ENCODE data around the gene PROCR. TPM values are rescaled to one million over a fixed set of nuclear protein-coding genes. Genes with fewer than 3 reads are reported as not detected.
A peak's percentile ranks its signal among the peaks of the same experiment; 100 is the strongest.
"Not testable (repeated sequence)": the region's sequence is repeated elsewhere in the genome, so short reads cannot be mapped to it uniquely, and the experiment has no call there.

PROCR gene
- total RNA-seq, 1 donor from 2014 or later = 9.8 TPM

DNA sequence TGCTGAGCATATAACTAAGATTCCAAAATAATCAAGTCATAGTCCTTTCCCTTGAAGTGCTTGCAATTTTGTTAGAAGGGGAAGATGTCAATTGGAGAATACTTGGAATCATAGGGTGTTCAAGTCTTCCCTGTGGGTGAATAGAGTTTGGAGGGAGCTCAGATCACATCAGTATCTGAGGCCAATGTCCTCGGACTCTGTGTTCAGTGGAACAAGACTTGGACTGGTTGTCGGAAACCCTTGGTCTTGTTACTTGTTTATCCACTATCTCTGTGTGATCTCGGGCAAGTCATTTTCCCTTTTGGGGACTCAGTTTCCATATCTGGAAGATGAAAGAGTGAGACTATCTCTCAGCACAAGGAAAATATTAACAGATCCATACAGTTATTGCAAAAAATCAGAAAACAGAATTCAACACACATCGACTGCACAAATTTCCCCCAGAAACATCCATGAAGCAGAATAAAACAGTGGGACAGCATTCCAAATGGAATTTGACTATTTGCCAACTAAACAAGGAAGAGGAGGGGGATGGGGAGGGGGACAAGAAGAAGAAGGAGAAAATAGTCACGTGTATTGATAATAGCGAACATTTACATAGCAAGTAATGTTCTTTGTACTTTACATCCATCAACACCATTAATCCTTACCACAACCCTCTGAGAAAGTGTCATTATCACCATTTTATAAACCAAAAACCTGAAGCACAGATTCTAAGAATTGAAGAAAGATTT lies 20.9 kb upstream of the PROCR start:
- intact Hi-C loops (cut with micrococcal nuclease) = no loop called here

DNA sequence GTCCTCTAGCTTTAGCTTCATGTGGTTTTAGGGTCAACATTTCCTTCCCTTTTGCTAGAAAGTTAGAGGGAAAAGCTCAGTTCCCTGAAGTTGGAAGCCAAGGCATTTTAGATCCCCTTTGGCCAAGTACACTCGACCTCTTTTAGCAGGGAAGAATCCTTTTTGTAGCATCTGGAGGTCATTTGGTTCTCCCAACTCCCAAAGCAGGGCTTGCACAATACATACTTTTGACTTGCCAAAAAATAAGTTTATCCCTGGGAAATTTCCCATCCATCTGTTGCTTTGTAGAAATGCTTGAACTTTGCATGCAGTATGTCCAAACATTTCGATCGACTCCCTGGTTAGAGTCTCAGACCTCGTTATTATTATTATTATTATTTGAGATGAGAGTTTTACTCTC lies 20.1 kb upstream of the PROCR start:
- Histone ChIP-seq H3K27ac (replicated peaks) (peak overlapping the region; percentile 77), H3K36me3 (no peaks in the 10 kb centered on the region), H3K9me3 (replicated peaks) (no peaks in the 10 kb centered on the region), H3K4me1 (peaks cover 29% of the 10 kb centered on the region), H3K27me3 (ENCODE audit: low read depth) (no peaks in the 10 kb centered on the region), H3K4me3 (no peak overlapping the region)
- intact Hi-C loops (cut with micrococcal nuclease) = no loop called here
- TF ChIP-seq, protein P1, sequence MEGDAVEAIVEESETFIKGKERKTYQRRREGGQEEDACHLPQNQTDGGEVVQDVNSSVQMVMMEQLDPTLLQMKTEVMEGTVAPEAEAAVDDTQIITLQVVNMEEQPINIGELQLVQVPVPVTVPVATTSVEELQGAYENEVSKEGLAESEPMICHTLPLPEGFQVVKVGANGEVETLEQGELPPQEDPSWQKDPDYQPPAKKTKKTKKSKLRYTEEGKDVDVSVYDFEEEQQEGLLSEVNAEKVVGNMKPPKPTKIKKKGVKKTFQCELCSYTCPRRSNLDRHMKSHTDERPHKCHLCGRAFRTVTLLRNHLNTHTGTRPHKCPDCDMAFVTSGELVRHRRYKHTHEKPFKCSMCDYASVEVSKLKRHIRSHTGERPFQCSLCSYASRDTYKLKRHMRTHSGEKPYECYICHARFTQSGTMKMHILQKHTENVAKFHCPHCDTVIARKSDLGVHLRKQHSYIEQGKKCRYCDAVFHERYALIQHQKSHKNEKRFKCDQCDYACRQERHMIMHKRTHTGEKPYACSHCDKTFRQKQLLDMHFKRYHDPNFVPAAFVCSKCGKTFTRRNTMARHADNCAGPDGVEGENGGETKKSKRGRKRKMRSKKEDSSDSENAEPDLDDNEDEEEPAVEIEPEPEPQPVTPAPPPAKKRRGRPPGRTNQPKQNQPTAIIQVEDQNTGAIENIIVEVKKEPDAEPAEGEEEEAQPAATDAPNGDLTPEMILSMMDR (IDR thresholded peaks at IDR 0.05; ENCODE audit: borderline replicate concordance) = no peak
- DNase-seq = no peak

More for the DNA sequence above, 20.9 kb upstream of the PROCR start:
- no peak for DNase-seq
- Histone ChIP-seq H3K9me3 (replicated peaks) (no peaks in the 10 kb centered on the region), H3K27ac (replicated peaks) (peak overlapping the region; percentile 77), H3K4me1 (peaks cover 35% of the 10 kb centered on the region), H3K36me3 (no peaks in the 10 kb centered on the region), H3K27me3 (ENCODE audit: low read depth) (no peaks in the 10 kb centered on the region), H3K4me3 (no peak overlapping the region)
- TF ChIP-seq, protein P1 (IDR thresholded peaks at IDR 0.05; ENCODE audit: borderline replicate concordance) = no peak

DNA sequence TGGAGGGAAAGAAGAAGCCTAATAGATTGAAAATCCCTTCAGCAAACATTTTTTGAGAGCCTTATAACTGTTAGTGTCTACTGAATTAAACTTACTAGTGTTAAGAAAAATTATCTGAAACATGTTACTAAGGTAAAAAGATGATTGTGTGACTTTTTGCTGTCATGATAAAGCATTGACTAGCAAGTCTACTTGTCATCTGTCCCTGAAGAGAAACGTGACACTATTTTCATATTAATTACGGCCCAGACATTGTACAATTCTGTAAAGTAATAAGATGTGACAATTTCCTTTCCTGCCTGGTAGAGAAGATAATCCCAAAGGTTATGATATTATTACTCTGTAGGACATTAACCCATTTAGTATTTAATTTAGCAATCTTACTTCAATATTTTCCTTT lies 15.9 kb upstream of the PROCR start:
- H3K4me1 ChIP-seq = peaks cover 10% of the 10 kb centered on the region
- intact Hi-C loops (cut with micrococcal nuclease) = no loop called here
- TF ChIP-seq, protein P1 (IDR thresholded peaks at IDR 0.05; ENCODE audit: borderline replicate concordance) = no peak
- H3K36me3 ChIP-seq = no peaks in the 10 kb centered on the region
- no peaks in the 10 kb centered on the region for H3K9me3 ChIP-seq (replicated peaks)
- no peaks in the 10 kb centered on the region for H3K27me3 ChIP-seq (ENCODE audit: low read depth)
- H3K4me3 ChIP-seq = no peak overlapping the region
- no peak overlapping the region for H3K27ac ChIP-seq (replicated peaks)
- no peak for DNase-seq

DNA sequence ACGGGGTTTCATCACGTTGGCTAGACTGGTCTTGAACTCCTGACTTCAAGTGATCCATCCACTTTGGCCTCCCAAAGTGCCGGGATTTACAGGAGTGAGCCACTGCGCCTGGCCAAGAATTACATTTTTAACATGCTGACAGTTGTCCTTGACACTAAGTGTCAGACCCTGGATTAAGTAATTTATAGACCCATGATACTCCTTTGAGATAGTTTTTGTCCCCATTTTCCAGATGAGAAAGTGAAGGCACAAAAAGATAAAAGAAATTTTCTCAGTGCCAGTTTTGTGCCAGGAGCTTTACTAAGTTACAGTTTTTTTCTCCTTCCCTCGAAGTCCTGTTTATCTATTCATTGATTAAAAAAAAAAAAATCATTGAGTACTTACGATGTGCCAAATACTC lies 14.9 kb upstream of the PROCR start:
- H3K36me3 ChIP-seq = no peaks in the 10 kb centered on the region
- peaks cover 3% of the 10 kb centered on the region for H3K4me1 ChIP-seq
- TF ChIP-seq, protein P1 (IDR thresholded peaks at IDR 0.05; ENCODE audit: borderline replicate concordance) = no peak
- DNase-seq = no peak
- no peak overlapping the region for H3K27ac ChIP-seq (replicated peaks)
- no peak overlapping the region for H3K4me3 ChIP-seq
- H3K27me3 ChIP-seq (ENCODE audit: low read depth) = no peaks in the 10 kb centered on the region
- no peaks in the 10 kb centered on the region for H3K9me3 ChIP-seq (replicated peaks)
- intact Hi-C loops (cut with micrococcal nuclease) = no loop called here

DNA sequence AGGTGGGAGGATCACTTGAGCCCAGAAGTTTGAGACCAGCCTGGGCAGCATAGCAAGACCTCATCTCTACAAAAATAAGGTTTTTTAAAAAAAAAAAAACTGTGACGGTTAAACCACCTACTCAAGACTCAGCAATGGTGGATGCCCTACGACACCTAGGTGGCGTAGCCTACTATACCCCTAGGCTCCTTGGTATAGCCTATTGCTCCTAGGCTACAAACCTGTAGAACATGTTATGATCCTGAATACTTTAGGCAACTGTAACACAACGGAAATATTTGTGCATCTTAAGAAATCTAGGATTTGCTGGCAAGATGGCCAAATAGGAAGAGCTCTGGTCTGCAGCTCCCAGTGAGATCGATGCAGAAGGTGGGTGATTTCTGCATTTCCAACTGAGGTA lies 11.5 kb upstream of the PROCR start:
- H3K36me3 ChIP-seq; H3K27me3 ChIP-seq (ENCODE audit: low read depth); intact Hi-C loops (cut with micrococcal nuclease); H3K4me3 ChIP-seq; H3K27ac ChIP-seq (replicated peaks); H3K4me1 ChIP-seq; H3K9me3 ChIP-seq (replicated peaks); DNase-seq: not testable (repeated sequence)

DNA sequence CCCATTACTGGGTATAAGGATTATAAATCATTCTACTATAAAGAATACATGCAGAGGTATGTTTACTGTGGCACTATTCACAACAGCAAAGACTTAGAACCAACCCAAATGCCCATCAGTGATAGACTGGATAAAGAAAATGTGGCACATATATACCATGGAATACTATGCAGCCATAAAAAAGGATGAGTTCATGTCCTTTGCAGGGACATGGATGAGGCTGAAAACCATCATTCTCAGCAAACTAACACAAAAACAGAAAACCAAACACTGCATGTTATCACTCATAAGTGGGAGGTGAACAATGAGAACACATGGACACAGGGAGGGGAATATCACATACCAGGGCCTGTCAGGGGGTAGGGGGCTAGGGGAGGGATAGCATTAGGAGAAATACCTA lies 7.3 kb upstream of the PROCR start:
- intact Hi-C loops (cut with micrococcal nuclease); H3K4me3 ChIP-seq; H3K27me3 ChIP-seq (ENCODE audit: low read depth); H3K9me3 ChIP-seq (replicated peaks); H3K36me3 ChIP-seq; H3K27ac ChIP-seq (replicated peaks); DNase-seq: not testable (repeated sequence)
- H3K4me1 ChIP-seq = peaks cover 16% of the 10 kb centered on the region
